Measurements from ENCODE around the gene SKAP2. TPM values are rescaled to one million over a fixed set of nuclear protein-coding genes. Genes with fewer than 3 reads are reported as not detected.

The SKAP2 gene
- total and polyA plus RNA-seq, 10 of the 15 experiments (the other 5 are each of a cell fraction or from before 2014, with no cell fraction given), result 10.9 to 40.6 (median 23.5) TPM

GRCh38 chr7:26675143-26675887 is 189.1 kb downstream of the SKAP2 start (continued):
- no peak for TF ChIP-seq PBX3 (IDR thresholded peaks at IDR 0.05; ENCODE audit: insufficient replicate concordance, low read depth, low read length)
- TF ChIP-seq HDAC6 (IDR thresholded peaks at IDR 0.05; ENCODE audit: unreplicated experiment), result no peak
- TF ChIP-seq CBX3 (IDR thresholded peaks at IDR 0.05; ENCODE audit: borderline replicate concordance, low read depth), result no peak
- TF ChIP-seq NKRF (conservative IDR thresholded peaks at IDR 0.05), result no peak
- TF ChIP-seq BMI1 (IDR thresholded peaks at IDR 0.05; ENCODE audit: borderline replicate concordance), result no peak
- TF ChIP-seq RBBP5 (conservative IDR thresholded peaks at IDR 0.05), result no peak
- TF ChIP-seq ZNF217 (IDR thresholded peaks at IDR 0.05), result no peak
- no peak for TF ChIP-seq SKIL (IDR thresholded peaks at IDR 0.05; ENCODE audit: low read depth, poor library complexity, severe bottlenecking)

Measured in GM12878 (cell line).